ENCODE results near the gene FOXL1.

FOXL1 gene

GRCh38 chr16:86578611-86579267, 390 bp downstream of the FOXL1 start:
- no peaks in the 10 kb centered on the region for H3K9me3 ChIP-seq (ENCODE audit: control insufficient read depth, insufficient read depth, low read length)
- H4K20me1 ChIP-seq (ENCODE audit: control insufficient read depth, insufficient read depth, low read depth, low read length), result no peaks in the 10 kb centered on the region
- H3K9me2 ChIP-seq (replicated peaks; ENCODE audit: control insufficient read depth, low read length), result no peaks in the 10 kb centered on the region
- no peak overlapping the region for H3K4me3 ChIP-seq (ENCODE audit: low read length)
- no peak overlapping the region for H3K4me2 ChIP-seq (ENCODE audit: low read length)
- no peaks in the 10 kb centered on the region for H3K4me1 ChIP-seq (ENCODE audit: control insufficient read depth, low read length)
- no peaks in the 10 kb centered on the region for H3F3A ChIP-seq (ENCODE audit: control insufficient read depth, insufficient read depth)
- H3K36me3 ChIP-seq (ENCODE audit: control insufficient read depth, low read length), result no peaks in the 10 kb centered on the region
- H3K27ac ChIP-seq (ENCODE audit: low read depth, low read length), result no peak overlapping the region
- no peaks in the 10 kb centered on the region for H3K79me2 ChIP-seq (ENCODE audit: control insufficient read depth, low read length)
- H3K27me3 ChIP-seq (ENCODE audit: control insufficient read depth, low read length), result no peaks in the 10 kb centered on the region
- TF ChIP-seq EZH2phosphoT487 (IDR thresholded peaks at IDR 0.05; ENCODE audit: borderline replicate concordance, low read length) (no peak), CTCF (IDR thresholded peaks at IDR 0.05; ENCODE audit: low read depth, low read length, poor library complexity, severe bottlenecking) (no peak)

- Histone ChIP-seq H3K36me3 (ENCODE audit: control insufficient read depth, low read length) (no peaks in the 10 kb centered on the region), H3K4me2 (ENCODE audit: low read length) (no peak overlapping the region), H3K27me3 (ENCODE audit: control insufficient read depth, low read length) (no peaks in the 10 kb centered on the region), H3K4me3 (ENCODE audit: low read length) (no peak overlapping the region), H3F3A (ENCODE audit: control insufficient read depth, insufficient read depth) (no peaks in the 10 kb centered on the region), H4K20me1 (ENCODE audit: control insufficient read depth, insufficient read depth, low read depth, low read length) (no peaks in the 10 kb centered on the region), H3K4me1 (ENCODE audit: control insufficient read depth, low read length) (no peaks in the 10 kb centered on the region), H3K27ac (ENCODE audit: low read depth, low read length) (no peak overlapping the region), H3K9me2 (replicated peaks; ENCODE audit: control insufficient read depth, low read length) (no peaks in the 10 kb centered on the region), H3K9me3 (ENCODE audit: control insufficient read depth, insufficient read depth, low read length) (no peaks in the 10 kb centered on the region), H3K79me2 (ENCODE audit: control insufficient read depth, low read length) (no peaks in the 10 kb centered on the region)
- TF ChIP-seq EZH2phosphoT487 (IDR thresholded peaks at IDR 0.05; ENCODE audit: borderline replicate concordance, low read length) (no peak), CTCF (IDR thresholded peaks at IDR 0.05; ENCODE audit: low read depth, low read length, poor library complexity, severe bottlenecking) (no peak)
Observed at GRCh38 chr16:86579268-86580062, 1.1 kb downstream of the FOXL1 start.

GRCh38 chr16:86580063-86580790, 1.9 kb downstream of the FOXL1 start:
- no peak overlapping the region for H3K4me3 ChIP-seq (ENCODE audit: low read length)
- no peaks in the 10 kb centered on the region for H3K9me3 ChIP-seq (ENCODE audit: control insufficient read depth, insufficient read depth, low read length)
- TF ChIP-seq EZH2phosphoT487 (IDR thresholded peaks at IDR 0.05; ENCODE audit: borderline replicate concordance, low read length) (no peak), CTCF (IDR thresholded peaks at IDR 0.05; ENCODE audit: low read depth, low read length, poor library complexity, severe bottlenecking) (no peak)
- H4K20me1 ChIP-seq (ENCODE audit: control insufficient read depth, insufficient read depth, low read depth, low read length), result no peaks in the 10 kb centered on the region
- H3K4me1 ChIP-seq (ENCODE audit: control insufficient read depth, low read length), result no peaks in the 10 kb centered on the region
- H3K9me2 ChIP-seq (replicated peaks; ENCODE audit: control insufficient read depth, low read length), result no peaks in the 10 kb centered on the region
- H3K4me2 ChIP-seq (ENCODE audit: low read length), result no peak overlapping the region
- H3K36me3 ChIP-seq (ENCODE audit: control insufficient read depth, low read length), result no peaks in the 10 kb centered on the region
- H3K27ac ChIP-seq (ENCODE audit: low read depth, low read length), result no peak overlapping the region
- H3K27me3 ChIP-seq (ENCODE audit: control insufficient read depth, low read length), result no peaks in the 10 kb centered on the region
- no peaks in the 10 kb centered on the region for H3K79me2 ChIP-seq (ENCODE audit: control insufficient read depth, low read length)
- H3F3A ChIP-seq (ENCODE audit: control insufficient read depth, insufficient read depth), result no peaks in the 10 kb centered on the region
